ENCODE measurements around the gene TIAM2. TPM values are rescaled to one million over a fixed set of nuclear protein-coding genes. Genes with fewer than 3 reads are reported as not detected.

TIAM2 gene
- total and polyA plus RNA-seq, 2 experiments from 2014 or later = 14.2 to 24.4 TPM

DNA sequence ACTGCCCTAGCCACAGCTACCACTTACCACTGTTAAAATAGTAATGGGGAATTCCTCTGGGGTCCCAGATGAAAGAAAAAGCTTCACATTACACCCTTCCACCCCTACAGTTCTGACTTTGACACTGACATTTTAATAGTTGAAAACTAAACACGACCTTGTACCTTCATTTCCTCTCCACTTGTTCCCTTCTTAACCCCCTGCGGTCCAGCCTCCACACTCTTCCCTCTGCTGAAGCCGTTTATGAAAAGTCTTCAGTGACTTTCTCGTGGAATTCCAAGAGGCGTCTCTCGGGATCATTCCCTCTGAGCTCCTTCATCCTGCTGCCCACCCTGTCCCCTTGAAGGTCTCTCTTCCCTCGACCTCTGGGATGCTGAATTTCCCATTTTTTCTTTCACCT, 36.6 kb upstream of the TIAM2 start:
- Mint-ChIP-seq H3K27ac (no peak overlapping the region), H3K4me1 (peaks cover 4% of the 10 kb centered on the region; the same call in 2 of the 3 replicates)
- DNase-seq (ENCODE audit: low spot score) = no peak

More for the DNA sequence above, 36.6 kb upstream of the TIAM2 start:
- no peaks in the 10 kb centered on the region; the same call in 1 of the 2 replicates for H3F3A ChIP-seq (replicated peaks; ENCODE audit: low read depth)
- Mint-ChIP-seq H3K36me3 (ENCODE audit: low read depth) (no peaks in the 10 kb centered on the region), H3K9me3 (no peaks in the 10 kb centered on the region), H3K27me3 (ENCODE audit: insufficient read depth, low read depth, poor library complexity) (peaks cover 6% of the 10 kb centered on the region), H3K4me3 (no peak overlapping the region)
- H3K27ac ChIP-seq (ENCODE audit: low read depth) = 0 out of 2 replicates have a peak overlapping the region, but pooled peaks have one; percentile 9
- H3K9me2 ChIP-seq (ENCODE audit: insufficient read depth) = no peaks in the 10 kb centered on the region
- no peaks in the 10 kb centered on the region for H3K4me1 ChIP-seq (ENCODE audit: insufficient read depth)
- no peak overlapping the region for H2AFZ ChIP-seq
- H3K4me2 ChIP-seq = no peak overlapping the region
- TF ChIP-seq NANOG (IDR thresholded peaks at IDR 0.05; ENCODE audit: borderline replicate concordance) (no peak), CREB1 (CRISPR knock-in tag; IDR thresholded peaks at IDR 0.05; ENCODE audit: low read depth) (no peak)
- TF ChIP-seq, protein P1, sequence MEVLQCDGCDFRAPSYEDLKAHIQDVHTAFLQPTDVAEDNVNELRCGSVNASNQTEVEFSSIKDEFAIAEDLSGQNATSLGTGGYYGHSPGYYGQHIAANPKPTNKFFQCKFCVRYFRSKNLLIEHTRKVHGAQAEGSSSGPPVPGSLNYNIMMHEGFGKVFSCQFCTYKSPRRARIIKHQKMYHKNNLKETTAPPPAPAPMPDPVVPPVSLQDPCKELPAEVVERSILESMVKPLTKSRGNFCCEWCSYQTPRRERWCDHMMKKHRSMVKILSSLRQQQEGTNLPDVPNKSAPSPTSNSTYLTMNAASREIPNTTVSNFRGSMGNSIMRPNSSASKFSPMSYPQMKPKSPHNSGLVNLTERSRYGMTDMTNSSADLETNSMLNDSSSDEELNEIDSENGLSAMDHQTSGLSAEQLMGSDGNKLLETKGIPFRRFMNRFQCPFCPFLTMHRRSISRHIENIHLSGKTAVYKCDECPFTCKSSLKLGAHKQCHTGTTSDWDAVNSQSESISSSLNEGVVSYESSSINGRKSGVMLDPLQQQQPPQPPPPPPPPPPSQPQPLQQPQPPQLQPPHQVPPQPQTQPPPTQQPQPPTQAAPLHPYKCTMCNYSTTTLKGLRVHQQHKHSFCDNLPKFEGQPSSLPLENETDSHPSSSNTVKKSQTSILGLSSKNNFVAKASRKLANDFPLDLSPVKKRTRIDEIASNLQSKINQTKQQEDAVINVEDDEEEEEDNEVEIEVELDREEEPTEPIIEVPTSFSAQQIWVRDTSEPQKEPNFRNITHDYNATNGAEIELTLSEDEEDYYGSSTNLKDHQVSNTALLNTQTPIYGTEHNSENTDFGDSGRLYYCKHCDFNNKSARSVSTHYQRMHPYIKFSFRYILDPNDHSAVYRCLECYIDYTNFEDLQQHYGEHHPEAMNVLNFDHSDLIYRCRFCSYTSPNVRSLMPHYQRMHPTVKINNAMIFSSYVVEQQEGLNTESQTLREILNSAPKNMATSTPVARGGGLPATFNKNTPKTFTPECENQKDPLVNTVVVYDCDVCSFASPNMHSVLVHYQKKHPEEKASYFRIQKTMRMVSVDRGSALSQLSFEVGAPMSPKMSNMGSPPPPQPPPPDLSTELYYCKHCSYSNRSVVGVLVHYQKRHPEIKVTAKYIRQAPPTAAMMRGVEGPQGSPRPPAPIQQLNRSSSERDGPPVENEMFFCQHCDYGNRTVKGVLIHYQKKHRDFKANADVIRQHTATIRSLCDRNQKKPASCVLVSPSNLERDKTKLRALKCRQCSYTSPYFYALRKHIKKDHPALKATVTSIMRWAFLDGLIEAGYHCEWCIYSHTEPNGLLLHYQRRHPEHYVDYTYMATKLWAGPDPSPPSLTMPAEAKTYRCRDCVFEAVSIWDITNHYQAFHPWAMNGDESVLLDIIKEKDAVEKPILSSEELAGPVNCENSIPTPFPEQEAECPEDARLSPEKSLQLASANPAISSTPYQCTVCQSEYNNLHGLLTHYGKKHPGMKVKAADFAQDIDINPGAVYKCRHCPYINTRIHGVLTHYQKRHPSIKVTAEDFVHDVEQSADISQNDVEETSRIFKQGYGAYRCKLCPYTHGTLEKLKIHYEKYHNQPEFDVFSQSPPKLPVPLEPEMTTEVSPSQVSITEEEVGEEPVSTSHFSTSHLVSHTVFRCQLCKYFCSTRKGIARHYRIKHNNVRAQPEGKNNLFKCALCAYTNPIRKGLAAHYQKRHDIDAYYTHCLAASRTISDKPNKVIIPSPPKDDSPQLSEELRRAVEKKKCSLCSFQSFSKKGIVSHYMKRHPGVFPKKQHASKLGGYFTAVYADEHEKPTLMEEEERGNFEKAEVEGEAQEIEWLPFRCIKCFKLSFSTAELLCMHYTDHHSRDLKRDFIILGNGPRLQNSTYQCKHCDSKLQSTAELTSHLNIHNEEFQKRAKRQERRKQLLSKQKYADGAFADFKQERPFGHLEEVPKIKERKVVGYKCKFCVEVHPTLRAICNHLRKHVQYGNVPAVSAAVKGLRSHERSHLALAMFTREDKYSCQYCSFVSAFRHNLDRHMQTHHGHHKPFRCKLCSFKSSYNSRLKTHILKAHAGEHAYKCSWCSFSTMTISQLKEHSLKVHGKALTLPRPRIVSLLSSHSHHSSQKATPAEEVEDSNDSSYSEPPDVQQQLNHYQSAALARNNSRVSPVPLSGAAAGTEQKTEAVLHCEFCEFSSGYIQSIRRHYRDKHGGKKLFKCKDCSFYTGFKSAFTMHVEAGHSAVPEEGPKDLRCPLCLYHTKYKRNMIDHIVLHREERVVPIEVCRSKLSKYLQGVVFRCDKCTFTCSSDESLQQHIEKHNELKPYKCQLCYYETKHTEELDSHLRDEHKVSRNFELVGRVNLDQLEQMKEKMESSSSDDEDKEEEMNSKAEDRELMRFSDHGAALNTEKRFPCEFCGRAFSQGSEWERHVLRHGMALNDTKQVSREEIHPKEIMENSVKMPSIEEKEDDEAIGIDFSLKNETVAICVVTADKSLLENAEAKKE (CRISPR knock-in tag; IDR thresholded peaks at IDR 0.05) = no peak
- H3K4me3 ChIP-seq = no peak overlapping the region
- ATAC-seq = no peak
- H4K20me1 ChIP-seq (replicated peaks; ENCODE audit: insufficient read depth) = no peaks in the 10 kb centered on the region
- no peaks in the 10 kb centered on the region for H3K36me3 ChIP-seq (ENCODE audit: insufficient read depth)
- H3K79me2 ChIP-seq (replicated peaks; ENCODE audit: insufficient read depth) = no peaks in the 10 kb centered on the region
- no peaks in the 10 kb centered on the region for H3K27me3 ChIP-seq (ENCODE audit: insufficient read depth)
